ENCODE results near the gene GRAMD2B. TPM values are rescaled to one million over a fixed set of nuclear protein-coding genes. Genes with fewer than 3 reads are reported as not detected.

GRAMD2B gene
- total RNA-seq, 1 experiment from 2014 or later: 4.1 TPM

- CTCF ChIA-PET: no interaction called here
- no peak for TF ChIP-seq TCF7L2 (IDR thresholded peaks at IDR 0.05; ENCODE audit: low read depth, low read length)
- TF ChIP-seq SIN3A (IDR thresholded peaks at IDR 0.05; ENCODE audit: borderline replicate concordance, insufficient read depth, low read depth, low read length): no peak
- TF ChIP-seq POLR2AphosphoS5 (IDR thresholded peaks at IDR 0.05; ENCODE audit: low read depth, low read length): no peak
- no peak for TF ChIP-seq CTCF (IDR thresholded peaks at IDR 0.05)
- no peak for TF ChIP-seq REST (IDR thresholded peaks at IDR 0.05; ENCODE audit: insufficient read depth in 1 of 2, low read depth in 2 of 2, low read length in 1 of 2)
- Histone ChIP-seq H3K9me3 (ENCODE audit: control insufficient read depth, insufficient read depth, low read depth, low read length) (no peaks in the 10 kb centered on the region), H3K4me1 (ENCODE audit: control insufficient read depth, insufficient read depth, low read length) (0 out of 2 replicates have a peak, but pooled peaks cover 3% of the 10 kb centered on the region), H3K4me3 (ENCODE audit: low read depth in 2 of 2, low read length in 2 of 2) (no peak overlapping the region), H3K36me3 (ENCODE audit: control insufficient read depth, insufficient read depth, low read length) (no peaks in the 10 kb centered on the region), H3K27ac (ENCODE audit: low read length) (no peak overlapping the region), H3K27me3 (ENCODE audit: control insufficient read depth, insufficient read depth, low read length) (no peaks in the 10 kb centered on the region)
- POLR2A ChIA-PET: no interaction called here
- DNase-seq (ENCODE audit: low read depth, low spot score) (no peak), ATAC-seq (no peak)
- no TSS peak for BruUV-seq (replicated peaks)
- intact Hi-C loops (cut with micrococcal nuclease; ENCODE audit: unreplicated experiment): no loop called here
- in situ Hi-C loops (cut with HindIII; ENCODE audit: low pct_unique_long_range_greater_than_20kb, low sequenced_read_pairs): no loop called here
Observed at GRCh38 chr5:126521130-126521529, 97.9 kb downstream of the GRAMD2B start.

DNA sequence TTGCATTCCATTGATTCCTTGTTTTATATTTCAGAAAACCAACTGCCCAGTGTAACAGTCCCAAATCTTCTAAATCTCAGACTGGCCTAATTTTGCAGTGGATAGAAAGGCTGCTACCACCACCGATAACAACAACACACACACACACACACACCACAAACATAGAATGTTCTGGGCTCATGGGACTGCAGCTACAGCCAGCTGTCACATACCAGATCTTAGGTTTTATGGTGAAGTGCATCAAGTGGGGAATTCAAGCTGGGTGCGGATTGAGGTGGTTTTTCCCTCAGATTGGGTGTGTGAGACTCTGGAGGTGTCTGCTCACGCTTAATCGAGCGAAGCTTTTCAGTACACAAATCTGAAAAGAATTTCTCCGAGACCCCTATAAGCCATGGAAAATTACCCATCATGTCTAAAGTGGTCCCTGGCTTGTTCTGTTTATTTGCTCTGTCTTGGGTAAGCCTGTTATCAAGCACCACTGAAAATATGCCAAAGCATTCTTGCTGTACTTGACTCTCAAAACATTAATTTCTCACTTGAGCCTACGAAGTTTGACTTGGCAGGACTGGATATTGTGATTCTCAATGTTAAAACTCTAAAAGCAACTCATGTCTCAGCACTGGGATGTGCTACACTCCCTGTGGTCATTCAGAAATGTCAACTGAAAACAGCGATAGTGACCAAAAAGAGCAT, 100.8 kb downstream of the GRAMD2B start:
- no TSS peak for BruUV-seq (replicated peaks)
- intact Hi-C loops (cut with micrococcal nuclease; ENCODE audit: unreplicated experiment): no loop called here
- TF ChIP-seq POLR2AphosphoS5 (IDR thresholded peaks at IDR 0.05; ENCODE audit: low read depth, low read length) (no peak), CTCF (IDR thresholded peaks at IDR 0.05) (no peak), REST (IDR thresholded peaks at IDR 0.05; ENCODE audit: insufficient read depth in 1 of 2, low read depth in 2 of 2, low read length in 1 of 2) (no peak), SIN3A (IDR thresholded peaks at IDR 0.05; ENCODE audit: borderline replicate concordance, insufficient read depth, low read depth, low read length) (no peak), TCF7L2 (IDR thresholded peaks at IDR 0.05; ENCODE audit: low read depth, low read length) (no peak)
- DNase-seq (ENCODE audit: low read depth, low spot score): no peak
- ATAC-seq: no peak
- Histone ChIP-seq H3K27me3 (ENCODE audit: control insufficient read depth, insufficient read depth, low read length) (no peaks in the 10 kb centered on the region), H3K9me3 (ENCODE audit: control insufficient read depth, insufficient read depth, low read depth, low read length) (peaks cover 3% of the 10 kb centered on the region; the same call in 1 of the 2 replicates), H3K36me3 (ENCODE audit: control insufficient read depth, insufficient read depth, low read length) (no peaks in the 10 kb centered on the region), H3K4me3 (ENCODE audit: low read depth in 2 of 2, low read length in 2 of 2) (no peak overlapping the region), H3K27ac (ENCODE audit: low read length) (no peak overlapping the region), H3K4me1 (ENCODE audit: control insufficient read depth, insufficient read depth, low read length) (0 out of 2 replicates have a peak, but pooled peaks cover 3% of the 10 kb centered on the region)
- POLR2A ChIA-PET: no interaction called here
- CTCF ChIA-PET: no interaction called here
- in situ Hi-C loops (cut with HindIII; ENCODE audit: low pct_unique_long_range_greater_than_20kb, low sequenced_read_pairs): no loop called here
